HUES48 (cell line): Measurements from ENCODE around the gene EPHA3.

Experiments
- H3K27ac ChIP-seq: one replicate; pipeline ENCODE4 v1.7.0; 2013; ENCODE audit warnings: low read depth, low read length, inconsistent platforms
- H3K27me3 ChIP-seq: 2 replicates; pipeline ENCODE4 v1.6.1; 2013; ENCODE audit warnings: mild to moderate bottlenecking, low read length; ENCODE audit not compliant: control insufficient read depth, insufficient read depth
- H3K36me3 ChIP-seq: 2 replicates; pipeline ENCODE4 v1.6.1; 2013; ENCODE audit warnings: low read length; ENCODE audit not compliant: control insufficient read depth, insufficient read depth
- H3K4me1 ChIP-seq: 2 replicates; pipeline ENCODE4 v1.6.1; 2013; ENCODE audit warnings: mild to moderate bottlenecking, low read length; ENCODE audit not compliant: control insufficient read depth, insufficient read depth
- H3K4me3 ChIP-seq: 2 replicates; pipeline ENCODE4 v1.5.1; 2013; ENCODE audit warnings: mild to moderate bottlenecking, low read depth, low read length
- H3K9ac ChIP-seq: 2 replicates; pipeline ENCODE4 v1.6.1; 2013; ENCODE audit warnings: mild to moderate bottlenecking, low read depth, low read length, moderate library complexity
- H3K9me3 ChIP-seq: 2 replicates; pipeline ENCODE4 v1.6.1; 2013; ENCODE audit warnings: low read length; ENCODE audit not compliant: control insufficient read depth, insufficient read depth

Gene EPHA3

DNA sequence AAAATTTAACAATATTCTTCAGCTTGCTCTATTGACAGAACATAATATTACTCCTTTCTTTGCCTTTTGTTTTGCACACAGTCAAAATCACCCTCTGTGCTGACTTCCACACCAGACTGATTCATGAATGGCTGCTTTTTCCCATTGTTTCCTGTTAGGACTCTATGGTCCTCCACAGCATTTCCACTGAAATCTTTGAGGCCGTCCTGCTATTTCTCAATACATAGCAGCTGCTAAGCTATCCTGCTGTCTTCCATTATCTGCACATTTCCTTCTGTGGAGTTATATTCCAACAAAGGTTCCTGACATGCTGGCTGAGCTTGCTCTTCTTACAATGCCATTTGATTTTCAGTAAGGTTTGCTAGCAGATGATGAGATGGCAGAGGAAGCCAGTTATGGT is 153.3 kb downstream of the EPHA3 start:
- Histone ChIP-seq H3K9me3 (no peaks in the 10 kb centered on the region), H3K4me1 (peaks cover 27% of the 10 kb centered on the region), H3K27ac (no peak overlapping the region), H3K9ac (no peak overlapping the region), H3K36me3 (no peaks in the 10 kb centered on the region), H3K27me3 (no peaks in the 10 kb centered on the region), H3K4me3 (no peak overlapping the region)

DNA sequence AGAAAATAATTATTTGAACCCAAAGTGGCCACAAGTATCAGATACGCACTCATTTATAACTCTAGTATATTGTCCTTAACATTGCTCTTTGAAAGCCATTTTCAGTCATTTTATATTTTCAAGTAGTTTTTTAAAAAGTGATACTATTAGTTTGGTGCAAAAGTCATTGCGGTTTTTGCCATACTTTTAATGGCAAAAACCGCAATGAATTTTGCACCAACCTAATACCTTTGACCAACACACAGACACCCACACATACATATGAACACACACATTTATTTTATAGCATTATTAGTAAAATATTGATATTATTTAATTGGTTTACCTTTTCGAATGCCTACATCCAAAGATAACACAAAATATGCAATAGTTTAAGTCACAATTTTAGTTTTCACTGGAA is 154.3 kb downstream of the EPHA3 start:
- Histone ChIP-seq H3K4me1 (peaks cover 29% of the 10 kb centered on the region), H3K27me3 (no peaks in the 10 kb centered on the region), H3K4me3 (no peak overlapping the region), H3K9ac (no peak overlapping the region), H3K36me3 (no peaks in the 10 kb centered on the region), H3K9me3 (no peaks in the 10 kb centered on the region), H3K27ac (no peak overlapping the region)

DNA sequence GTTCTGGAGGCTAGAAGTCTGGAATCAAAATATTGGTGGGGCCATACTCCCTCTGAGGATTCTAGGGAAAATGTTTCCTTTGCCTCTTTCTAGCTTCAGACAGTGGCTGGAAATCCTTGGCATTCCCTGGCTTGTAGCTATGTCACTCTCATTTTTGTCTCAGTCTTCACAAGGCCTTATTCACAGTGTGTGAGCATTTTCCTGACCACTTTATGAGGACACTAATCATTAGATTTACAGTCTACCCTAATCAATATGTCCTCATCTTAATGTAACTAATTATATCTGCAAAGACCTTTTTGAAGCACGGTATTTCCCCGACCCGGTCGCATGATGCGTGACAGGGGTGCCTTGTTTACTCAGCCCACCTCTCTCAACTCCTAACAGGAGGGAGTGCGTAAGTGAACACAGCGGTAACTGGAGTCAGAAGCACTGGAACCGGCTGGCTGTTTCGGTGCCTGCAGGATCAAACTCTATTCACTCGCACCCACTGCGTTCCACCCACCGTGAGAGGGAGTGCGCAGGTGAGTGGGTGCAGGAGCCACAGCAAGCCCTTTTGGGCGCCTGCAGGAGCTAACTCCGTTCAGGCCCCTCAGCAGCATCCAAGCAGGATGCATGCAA is 155.0 kb downstream of the EPHA3 start:
- no peak overlapping the region for H3K9ac ChIP-seq
- no peaks in the 10 kb centered on the region for H3K27me3 ChIP-seq
- H3K4me1 ChIP-seq: peaks cover 36% of the 10 kb centered on the region
- H3K9me3 ChIP-seq: no peaks in the 10 kb centered on the region
- no peak overlapping the region for H3K4me3 ChIP-seq
- H3K36me3 ChIP-seq: no peaks in the 10 kb centered on the region
- no peak overlapping the region for H3K27ac ChIP-seq

DNA sequence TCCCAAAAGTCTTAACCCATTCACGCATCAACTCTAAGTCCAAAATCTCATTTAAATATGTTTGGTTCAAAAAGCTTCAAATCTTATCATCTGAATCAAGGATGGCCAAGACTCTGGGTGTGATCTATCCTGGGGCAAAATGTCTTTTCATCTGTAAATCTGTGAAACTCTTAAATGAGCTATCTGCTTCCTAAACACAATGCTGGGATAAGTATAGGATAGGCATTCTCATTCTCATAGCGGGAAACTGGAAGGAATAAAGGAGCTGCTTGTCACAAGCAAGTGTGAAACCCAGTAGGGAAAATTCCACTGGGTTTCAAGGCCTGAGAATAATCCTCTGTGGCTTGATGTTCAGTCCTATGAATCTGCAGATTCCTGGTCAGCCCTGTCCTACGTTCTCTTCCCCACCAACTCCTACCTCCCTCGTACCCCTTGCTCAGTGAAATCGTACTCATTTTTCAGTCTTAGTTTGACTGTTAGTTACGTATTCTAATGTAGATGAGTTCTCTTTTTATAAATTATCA is 156.7 kb downstream of the EPHA3 start:
- no peaks in the 10 kb centered on the region for H3K9me3 ChIP-seq
- H3K27ac ChIP-seq: peak overlapping the region; percentile 44
- H3K27me3 ChIP-seq: no peaks in the 10 kb centered on the region
- no peaks in the 10 kb centered on the region for H3K36me3 ChIP-seq
- H3K9ac ChIP-seq: no peak overlapping the region
- no peak overlapping the region for H3K4me3 ChIP-seq
- H3K4me1 ChIP-seq: peaks cover 46% of the 10 kb centered on the region

DNA sequence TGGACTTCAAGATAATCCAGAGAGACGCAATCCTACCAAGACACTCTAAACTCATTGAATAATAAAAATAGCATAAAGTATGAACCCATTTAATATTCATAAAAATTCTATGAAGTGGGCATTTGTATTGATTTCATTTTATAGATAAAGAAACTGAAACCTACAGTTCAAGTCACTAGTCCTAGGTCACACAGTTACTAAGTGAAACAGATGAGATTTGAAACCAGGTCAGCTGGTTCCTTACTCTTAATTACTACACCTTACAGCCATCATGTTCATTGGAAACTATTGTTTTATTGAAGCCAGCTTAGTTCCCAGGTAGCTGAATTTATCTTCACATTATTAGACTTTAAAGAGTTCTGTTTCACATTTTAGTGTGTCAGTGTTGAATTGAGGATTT is 158.7 kb downstream of the EPHA3 start:
- no peaks in the 10 kb centered on the region for H3K27me3 ChIP-seq
- no peak overlapping the region for H3K4me3 ChIP-seq
- H3K36me3 ChIP-seq: no peaks in the 10 kb centered on the region
- no peak overlapping the region for H3K27ac ChIP-seq
- no peak overlapping the region for H3K9ac ChIP-seq
- H3K4me1 ChIP-seq: peaks cover 41% of the 10 kb centered on the region
- no peaks in the 10 kb centered on the region for H3K9me3 ChIP-seq

DNA sequence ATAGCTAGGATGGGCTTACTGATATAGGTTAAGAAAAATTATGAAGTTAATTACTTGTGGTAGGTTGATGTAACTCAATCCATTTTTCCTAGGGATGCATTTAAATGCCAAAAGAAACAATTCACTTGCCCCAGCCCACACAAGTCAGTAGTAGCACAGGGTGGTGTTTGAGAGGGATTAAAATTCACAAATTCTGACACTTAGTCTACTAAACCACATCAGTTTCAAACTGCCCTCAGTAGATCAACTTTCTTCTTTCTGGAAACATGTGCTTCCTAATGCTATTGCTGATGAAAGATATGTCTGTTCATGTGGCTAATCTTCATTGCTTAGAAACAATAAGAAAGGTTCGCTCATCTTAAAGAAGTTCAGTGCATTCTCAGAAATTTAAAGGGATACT is 160.6 kb downstream of the EPHA3 start:
- no peak overlapping the region for H3K27ac ChIP-seq
- no peaks in the 10 kb centered on the region for H3K9me3 ChIP-seq
- no peaks in the 10 kb centered on the region for H3K27me3 ChIP-seq
- no peak overlapping the region for H3K9ac ChIP-seq
- no peaks in the 10 kb centered on the region for H3K36me3 ChIP-seq
- H3K4me3 ChIP-seq: no peak overlapping the region; the same call in 1 of the 2 replicates
- H3K4me1 ChIP-seq: peaks cover 38% of the 10 kb centered on the region

DNA sequence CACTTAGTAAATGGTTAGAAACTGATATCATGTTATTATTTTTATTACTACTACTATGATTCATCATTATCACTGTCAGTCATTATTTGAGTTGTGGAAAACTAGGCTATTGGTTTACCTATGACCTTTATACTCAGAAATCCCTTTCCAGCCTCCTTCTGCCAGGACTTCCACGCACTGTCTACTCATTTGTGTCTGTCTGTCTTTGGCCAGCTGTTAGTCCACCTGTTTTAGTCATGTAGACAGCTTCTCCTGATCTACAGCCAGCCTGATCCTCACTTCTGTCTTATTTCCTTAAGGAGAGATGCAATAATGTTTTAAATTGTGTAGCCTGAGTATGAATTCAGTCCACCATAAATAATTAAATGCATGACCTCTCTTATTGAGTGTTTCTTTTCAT is 162.8 kb downstream of the EPHA3 start:
- H3K4me3 ChIP-seq: no peak overlapping the region
- H3K4me1 ChIP-seq: peaks cover 21% of the 10 kb centered on the region
- H3K27ac ChIP-seq: no peak overlapping the region
- no peak overlapping the region for H3K9ac ChIP-seq
- H3K9me3 ChIP-seq: no peaks in the 10 kb centered on the region
- H3K27me3 ChIP-seq: no peaks in the 10 kb centered on the region
- no peaks in the 10 kb centered on the region for H3K36me3 ChIP-seq

DNA sequence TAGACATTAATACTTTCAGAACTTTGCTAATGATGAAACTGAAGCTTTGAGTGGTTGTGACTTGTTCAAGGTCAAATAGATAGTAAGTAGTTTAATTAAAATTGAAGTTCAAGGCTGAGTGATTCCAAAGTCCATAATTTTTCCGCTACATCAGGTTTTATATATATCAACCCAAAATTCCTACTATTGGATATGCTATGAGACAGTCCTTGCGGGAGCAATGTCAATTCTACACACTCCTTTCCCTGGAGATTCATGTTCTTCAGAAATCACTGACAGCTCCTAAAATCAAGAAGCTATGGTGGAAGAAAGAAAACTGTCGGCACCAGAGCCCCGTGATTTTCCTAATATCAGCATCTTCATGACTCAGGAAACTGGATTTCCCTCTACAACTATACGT is 167.6 kb downstream of the EPHA3 start:
- no peak overlapping the region for H3K4me3 ChIP-seq
- H3K4me1 ChIP-seq: peaks cover 31% of the 10 kb centered on the region
- no peak overlapping the region for H3K27ac ChIP-seq
- H3K9me3 ChIP-seq: no peaks in the 10 kb centered on the region
- no peaks in the 10 kb centered on the region for H3K36me3 ChIP-seq
- no peaks in the 10 kb centered on the region for H3K27me3 ChIP-seq
- no peak overlapping the region for H3K9ac ChIP-seq

DNA sequence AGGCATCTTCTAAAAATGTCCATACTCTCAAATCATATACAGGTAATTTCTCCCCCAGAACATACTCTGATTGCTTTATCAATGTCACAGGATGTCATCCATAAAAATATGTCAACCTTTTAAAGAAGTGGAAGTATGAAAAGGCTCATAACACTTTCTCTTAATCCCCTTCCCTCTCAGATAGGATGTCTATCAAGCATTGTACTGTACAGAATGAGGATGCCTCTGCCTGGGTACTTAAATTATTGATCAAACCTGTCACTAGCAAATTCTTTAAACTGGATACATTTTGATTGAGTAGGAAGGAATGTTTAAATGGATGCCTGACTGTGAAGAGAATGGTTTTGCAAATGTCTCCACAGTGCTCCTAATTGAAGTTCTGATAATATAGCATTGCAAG is 168.7 kb downstream of the EPHA3 start:
- Histone ChIP-seq H3K4me1 (peaks cover 31% of the 10 kb centered on the region), H3K9me3 (no peaks in the 10 kb centered on the region), H3K27ac (no peak overlapping the region), H3K36me3 (no peaks in the 10 kb centered on the region), H3K9ac (no peak overlapping the region), H3K4me3 (no peak overlapping the region), H3K27me3 (no peaks in the 10 kb centered on the region)

DNA sequence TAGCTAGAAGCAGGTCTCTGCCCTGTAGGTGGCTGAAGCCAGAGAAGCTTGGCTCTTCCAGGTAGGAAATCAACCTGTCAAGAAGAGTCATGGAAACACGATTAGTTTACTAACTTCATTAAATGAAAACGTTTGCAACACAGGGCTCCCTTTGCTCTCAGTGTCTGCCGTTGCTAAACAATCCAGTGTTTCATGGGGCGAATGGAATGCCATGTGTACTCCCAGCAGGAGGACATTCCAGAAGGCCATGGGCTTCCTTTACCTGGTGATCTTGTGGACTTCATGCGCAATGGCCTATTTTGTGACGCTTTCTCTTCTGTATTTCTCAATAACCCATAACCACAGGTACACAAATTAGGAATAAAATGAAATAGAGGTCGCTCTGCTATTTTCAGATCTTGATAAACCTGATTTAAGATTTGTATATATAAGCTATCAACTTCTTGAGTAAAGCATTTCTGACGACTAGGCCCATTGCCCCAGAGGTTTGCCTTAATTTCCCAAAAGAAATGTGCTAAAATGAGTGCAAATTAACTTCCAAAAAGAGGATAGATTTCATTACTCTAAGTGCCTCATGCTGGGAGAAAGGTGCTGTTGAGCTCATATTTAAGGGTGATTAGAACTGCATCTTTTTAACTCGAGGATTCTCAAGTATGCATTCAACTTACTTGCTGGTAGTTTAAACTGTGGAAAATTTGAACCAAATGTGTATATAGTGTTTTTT is 171.0 kb downstream of the EPHA3 start:
- Histone ChIP-seq H3K4me1 (peaks cover 31% of the 10 kb centered on the region), H3K27ac (peak overlapping the region; percentile 64), H3K9me3 (no peaks in the 10 kb centered on the region), H3K27me3 (no peaks in the 10 kb centered on the region), H3K4me3 (no peak overlapping the region), H3K9ac (no peak overlapping the region), H3K36me3 (no peaks in the 10 kb centered on the region)

DNA sequence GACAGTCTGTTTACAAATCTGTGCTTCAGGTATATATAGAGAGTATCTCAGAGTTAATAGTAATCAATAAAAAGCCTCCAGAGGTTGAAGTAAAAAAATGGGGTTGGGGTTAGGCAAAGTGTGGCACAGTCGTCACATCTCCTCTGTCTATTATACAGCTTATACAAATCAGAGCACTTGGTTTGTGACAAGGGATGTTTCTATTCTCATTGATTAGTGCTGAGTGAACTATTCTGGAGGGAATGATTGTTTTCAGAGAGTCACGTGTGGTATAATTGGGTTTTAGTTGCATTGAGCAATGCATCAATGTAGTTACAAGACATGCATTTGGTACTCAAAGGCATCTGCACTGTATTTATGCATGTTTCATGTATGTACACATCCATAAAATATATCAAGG is 172.9 kb downstream of the EPHA3 start:
- Histone ChIP-seq H3K4me3 (no peak overlapping the region), H3K27ac (no peak overlapping the region), H3K27me3 (no peaks in the 10 kb centered on the region), H3K9ac (no peak overlapping the region), H3K4me1 (peaks cover 31% of the 10 kb centered on the region), H3K9me3 (no peaks in the 10 kb centered on the region), H3K36me3 (no peaks in the 10 kb centered on the region)
